Measurements from ENCODE around the gene SFT2D1. TPM values are rescaled to one million over a fixed set of nuclear protein-coding genes. Genes with fewer than 3 reads are reported as not detected.

The SFT2D1 gene
- total and polyA plus RNA-seq, 9 of the 15 experiments (the other 6 are each of a cell fraction or from before 2014, with no cell fraction given), result 54.4 to 140 (median 74.6) TPM

DNA sequence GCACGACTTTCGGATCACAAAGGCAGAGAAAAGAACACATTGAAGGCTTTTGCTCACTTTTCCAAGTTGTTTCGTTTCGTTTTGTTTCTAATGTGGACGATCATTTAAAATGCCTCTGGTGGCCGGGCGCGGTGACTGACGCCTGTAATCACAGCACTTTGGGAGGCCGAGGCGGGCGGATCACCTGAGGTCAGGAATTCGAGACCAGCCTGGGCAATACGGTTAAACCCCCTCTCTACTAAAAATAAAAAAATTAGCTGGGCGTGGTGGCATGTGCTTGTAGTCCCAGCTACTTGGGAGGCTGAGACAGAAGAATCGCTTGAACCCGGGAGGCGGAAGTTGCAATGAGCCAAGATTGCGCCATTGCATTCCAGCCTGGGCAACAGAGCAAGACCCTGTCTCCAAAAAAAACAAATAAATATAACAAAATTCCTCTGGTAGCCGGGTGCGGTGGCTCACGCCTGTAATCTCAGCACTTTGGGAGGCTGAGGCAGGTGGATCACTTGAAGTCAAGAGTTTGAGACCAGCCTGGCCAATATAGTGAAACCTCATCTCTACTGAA is 41.5 kb upstream of the SFT2D1 start (continued):
- peak in 1 of 3 experiments; percentile 27; a peak in 2 of 6 replicates for TF ChIP-seq CTCF (IDR thresholded peaks at IDR 0.05 in 2 of 3, conservative IDR thresholded peaks at IDR 0.05 in 1 of 3; ENCODE audit: insufficient read depth in 2 of 3, low read depth in 1 of 3, low read length in 3 of 3)
- TF ChIP-seq CEBPG (CRISPR knock-in tag; IDR thresholded peaks at IDR 0.05), result peak; percentile 43; the same call in 1 of the 2 replicates
- peak; percentile 16 to 70; a peak in 2 of 4 replicates for TF ChIP-seq CEBPG (tag; conservative IDR thresholded peaks at IDR 0.05 in 1 of 2, IDR thresholded peaks at IDR 0.05 in 1 of 2)
- TF ChIP-seq MEIS2 (IDR thresholded peaks at IDR 0.05; ENCODE audit: partially characterized antibody), result peak; percentile 20
- peak; percentile 3 for TF ChIP-seq CREM (IDR thresholded peaks at IDR 0.05; ENCODE audit: low read depth)

DNA sequence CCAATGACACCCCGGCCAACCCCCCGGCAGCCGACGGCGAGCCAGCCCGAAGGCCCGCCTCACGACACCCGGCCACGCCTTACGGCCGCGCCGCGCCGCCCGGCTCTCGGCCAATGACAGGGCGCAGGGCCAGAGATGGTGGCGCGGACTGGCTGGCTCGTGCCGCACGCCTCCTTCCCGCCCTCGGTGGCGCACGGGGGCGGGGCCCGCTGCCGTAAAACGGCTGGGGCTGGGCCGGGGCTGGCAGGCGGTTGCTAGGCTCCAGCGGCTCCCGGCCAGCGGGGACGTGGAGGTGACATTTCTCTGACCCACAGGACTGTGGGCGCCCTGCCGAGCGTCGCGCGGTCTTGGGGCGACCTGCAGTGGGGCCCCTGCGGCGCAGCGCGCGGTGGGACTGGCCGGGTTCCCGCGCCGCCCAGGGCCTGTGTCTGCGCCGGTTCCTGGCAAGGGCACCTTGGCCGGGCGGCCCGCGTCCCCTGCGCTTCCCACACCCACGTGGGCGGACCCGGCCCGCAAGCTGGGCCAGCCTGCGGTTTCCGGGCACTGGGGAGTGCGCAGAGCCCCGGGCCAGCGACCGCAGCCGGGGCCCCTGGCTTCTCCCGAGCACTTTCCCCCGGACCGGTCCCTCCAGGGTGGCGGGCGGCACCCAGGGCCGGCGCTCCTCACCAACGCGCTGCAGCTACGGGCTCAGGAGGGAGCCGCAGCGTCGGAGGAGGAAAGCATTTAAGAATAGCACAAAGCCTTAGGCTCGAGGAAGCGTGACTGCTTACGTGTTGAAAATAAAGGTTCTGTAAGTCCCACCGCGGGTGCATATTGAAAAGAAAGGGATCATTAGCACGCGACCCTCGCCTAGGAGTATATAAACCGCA is 40.8 kb upstream of the SFT2D1 start, which contains the start of gene MPC1:
Gene MPC1, minus strand, starts transcription at position 8 of the 869 bp plus-strand sequence. CDS start 64 bp downstream, outside the sequence.
- no peaks in the 10 kb centered on the region; a peak in 2 of 5 replicates for H3K27me3 ChIP-seq (ENCODE audit: control insufficient read depth in 2 of 2, insufficient read depth in 2 of 2, low read length in 2 of 2)
- H3K9me1 ChIP-seq (ENCODE audit: control insufficient read depth, insufficient read depth, low read length), result no peaks in the 10 kb centered on the region
- H3K79me2 ChIP-seq (ENCODE audit: control insufficient read depth, insufficient read depth, low read length), result peaks cover 50% of the 10 kb centered on the region
- WGBS (ENCODE audit: insufficient coverage, low coverage, missing lambda C conversion rate), result under 1% methylated on average over 72 of the region's 94 CpGs
- H4K20me1 ChIP-seq (replicated peaks; ENCODE audit: control insufficient read depth, insufficient read depth, low read length), result no peaks in the 10 kb centered on the region
- no peaks in the 10 kb centered on the region; the same call in 2 of the 3 replicates for H3K36me3 ChIP-seq (ENCODE audit: control insufficient read depth, insufficient read depth, low read length)
- BruUV-seq (replicated peaks), result TSS peak; percentile 79
- peak within 1 kb of the TSS; percentile 77 to 97 for H3K9ac ChIP-seq (ENCODE audit: insufficient read depth in 1 of 2, low read depth in 2 of 2, low read length in 2 of 2)
- in situ Hi-C loops (cut with MboI), result no loop called here
- POLR2A ChIA-PET, result interaction anchor here (0.8 to 1.0 kb wide), 4 partner anchors 11 to 101 kb away, joined by 3 to 6 read pairs (median 4); no protein-coding TSS in a partner anchor
- FAIRE-seq (peak; percentile 87), ATAC-seq (peak; percentile 95), DNase-seq (ENCODE audit: extremely low read depth in 1 of 4, low spot score in 3 of 4) (peak; percentile 97 to 98 (median 98))
- intact Hi-C loops (cut with micrococcal nuclease), result loop anchor here (2.0 to 5.0 kb wide), 3 partner anchors 40 to 106 kb away; partner anchors contain the start of gene SFT2D1
- peak within 1 kb of the TSS; percentile 81 for H2AFZ ChIP-seq (ENCODE audit: low read depth, low read length)
- peak within 1 kb of the TSS; percentile 76 for H3K27ac ChIP-seq (ENCODE audit: extremely low read depth, low read depth, low read length)
- peak within 1 kb of the TSS; percentile 96 for H3K4me3 ChIP-seq
- no peaks in the 10 kb centered on the region for H3K9me3 ChIP-seq (replicated peaks; ENCODE audit: control insufficient read depth, insufficient read depth, low read depth, low read length)
- CTCF ChIA-PET (ENCODE audit: low intra/inter-chr PET ratio), result interaction anchor here (0.8 to 0.9 kb wide), 3 partner anchors 18 to 107 kb away, joined by 3 to 4 read pairs (median 4); no protein-coding TSS in a partner anchor
- H3K4me2 ChIP-seq (ENCODE audit: insufficient read depth, low read length), result peak within 1 kb of the TSS; percentile 93
- H3K4me1 ChIP-seq (replicated peaks in 1 of 2; ENCODE audit: control insufficient read depth in 2 of 2, insufficient read depth in 2 of 2, low read length in 2 of 2), result peaks cover 3 to 20% of the 10 kb centered on the region in 2 experiments; a peak in 1 of 5 replicates
- TF ChIP-seq TCF7 (IDR thresholded peaks at IDR 0.05; ENCODE audit: borderline replicate concordance), result no peak
- peak; percentile 19; the same call in 1 of the 2 replicates for TF ChIP-seq SOX6 (IDR thresholded peaks at IDR 0.05)
- TF ChIP-seq MCM3 (IDR thresholded peaks at IDR 0.05), result no peak
- no peak for TF ChIP-seq ZNF23 (CRISPR knock-in tag; IDR thresholded peaks at IDR 0.05)
- no peak; the same call in 1 of the 2 replicates for TF ChIP-seq STAT5A (IDR thresholded peaks at IDR 0.05; ENCODE audit: borderline replicate concordance, low read length)
- peak; percentile 78 to 81 for TF ChIP-seq NRF1 (conservative IDR thresholded peaks at IDR 0.05 in 1 of 2, IDR thresholded peaks at IDR 0.05 in 1 of 2)
- TF ChIP-seq, protein P1, sequence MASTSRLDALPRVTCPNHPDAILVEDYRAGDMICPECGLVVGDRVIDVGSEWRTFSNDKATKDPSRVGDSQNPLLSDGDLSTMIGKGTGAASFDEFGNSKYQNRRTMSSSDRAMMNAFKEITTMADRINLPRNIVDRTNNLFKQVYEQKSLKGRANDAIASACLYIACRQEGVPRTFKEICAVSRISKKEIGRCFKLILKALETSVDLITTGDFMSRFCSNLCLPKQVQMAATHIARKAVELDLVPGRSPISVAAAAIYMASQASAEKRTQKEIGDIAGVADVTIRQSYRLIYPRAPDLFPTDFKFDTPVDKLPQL (IDR thresholded peaks at IDR 0.05; ENCODE audit: extremely low read depth, insufficient read length), result no peak
- peak; percentile 99 for TF ChIP-seq E4F1 (CRISPR knock-in tag; IDR thresholded peaks at IDR 0.05; ENCODE audit: borderline replicate concordance)
- no peak for TF ChIP-seq HNRNPUL1 (IDR thresholded peaks at IDR 0.05; ENCODE audit: low read length)
